Smooth muscle cell (in vitro differentiated cells): ENCODE data around the gene C19orf53. TPM values are rescaled to one million over a fixed set of nuclear protein-coding genes. Genes with fewer than 3 reads are reported as not detected.
A peak's percentile ranks its signal among the peaks of the same experiment; 100 is the strongest.
"Not testable (repeated sequence)": the region's sequence is repeated elsewhere in the genome, so short reads cannot be mapped to it uniquely, and the experiment has no call there.

Source experiments
- DNase-seq: peaks from one replicate; lab custom pipeline; 2025; ENCODE audit not compliant: unreplicated experiment; lab: John Stamatoyannopoulos, UW
- H2AFZ ChIP-seq: fragments of 200-600 bp; sonication (generic); 2 replicates; pipeline ENCODE4 v1.6.0; 2016; ENCODE audit warnings: antibody characterized with exemption, low read depth, mild to moderate bottlenecking
- H3F3A ChIP-seq: fragments of 200-600 bp; sonication (generic); 2 replicates; pipeline ENCODE4 v1.6.0; 2017; ENCODE audit warnings: antibody characterized with exemption, low read depth
- H3K27ac ChIP-seq: fragments of 200-600 bp; sonication (generic); 2 replicates; pipeline ENCODE4 v1.5.1; 2016; ENCODE audit warnings: low read depth, mild to moderate bottlenecking
- H3K27me3 ChIP-seq: fragments of 200-600 bp; sonication (generic); 2 replicates; pipeline ENCODE4 v1.6.1; 2016; ENCODE audit warnings: low read depth, mild to moderate bottlenecking
- H3K36me3 ChIP-seq: fragments of 200-600 bp; sonication (generic); 2 replicates; pipeline ENCODE4 v1.5.1; 2016; ENCODE audit warnings: low read depth
- H3K4me1 ChIP-seq: fragments of 200-600 bp; sonication (generic); 2 replicates; pipeline ENCODE4 v1.5.1; 2016; ENCODE audit warnings: low read depth
- H3K4me2 ChIP-seq: fragments of 200-600 bp; sonication (generic); 2 replicates; pipeline ENCODE4 v1.6.0; 2016; ENCODE audit warnings: mild to moderate bottlenecking
- H3K4me3 ChIP-seq: fragments of 200-600 bp; sonication (generic); 2 replicates; pipeline ENCODE4 v1.5.1; 2016; ENCODE audit warnings: mild to moderate bottlenecking
- H3K79me2 ChIP-seq: fragments of 200-600 bp; sonication (generic); 2 replicates; pipeline ENCODE4 v1.6.0; 2016; ENCODE audit warnings: low read depth, mild to moderate bottlenecking
- H3K9ac ChIP-seq: fragments of 200-600 bp; sonication (generic); 2 replicates; pipeline ENCODE4 v1.6.0; 2016; ENCODE audit warnings: low read depth
- H3K9me3 ChIP-seq: fragments of 200-600 bp; sonication (generic); replicated peaks from 2 replicates; pipeline ENCODE4 v1.5.1; 2016; ENCODE audit warnings: low read depth
- H4K20me1 ChIP-seq: fragments of 200-600 bp; sonication (generic); 2 replicates; pipeline ENCODE4 v1.6.0; 2016; ENCODE audit warnings: low read depth
- WGBS: methylation state at CpG from one replicate; pipeline ENCODE4 v1.1.7; 2016; ENCODE audit warnings: low lambda C conversion rate; 5-methylcytosine and 5-hydroxymethylcytosine counted together
- polyA plus RNA-seq: library from polyadenylated mRNA; unstranded; fragments of >200 nt; fragmentation: Nextera tagmentation; extraction: Ambion mirVana; gene quantifications from 2 replicates; pipeline ENCODE4 v1.2.1, GENCODE V29; 2016
- total RNA-seq: library from RNA; depleted of rRNA; stranded (reverse); fragments of >200 nt; gene quantifications from 2 replicates; pipeline ENCODE4 v1.2.3, GENCODE V29; 2014
- TF ChIP-seq, protein P1 (sequence below): fragments of 200-600 bp; sonication (generic); IDR thresholded peaks from 2 replicates; pipeline ENCODE4 v1.5.1; 2017; ENCODE audit warnings: borderline replicate concordance, mild to moderate bottlenecking, antibody characterized with exemption; ENCODE audit not compliant: insufficient read depth, poor library complexity, severe bottlenecking

C19orf53 gene
- total and polyA plus RNA-seq, 2 experiments from 2014 or later = 192 to 298 TPM

DNA sequence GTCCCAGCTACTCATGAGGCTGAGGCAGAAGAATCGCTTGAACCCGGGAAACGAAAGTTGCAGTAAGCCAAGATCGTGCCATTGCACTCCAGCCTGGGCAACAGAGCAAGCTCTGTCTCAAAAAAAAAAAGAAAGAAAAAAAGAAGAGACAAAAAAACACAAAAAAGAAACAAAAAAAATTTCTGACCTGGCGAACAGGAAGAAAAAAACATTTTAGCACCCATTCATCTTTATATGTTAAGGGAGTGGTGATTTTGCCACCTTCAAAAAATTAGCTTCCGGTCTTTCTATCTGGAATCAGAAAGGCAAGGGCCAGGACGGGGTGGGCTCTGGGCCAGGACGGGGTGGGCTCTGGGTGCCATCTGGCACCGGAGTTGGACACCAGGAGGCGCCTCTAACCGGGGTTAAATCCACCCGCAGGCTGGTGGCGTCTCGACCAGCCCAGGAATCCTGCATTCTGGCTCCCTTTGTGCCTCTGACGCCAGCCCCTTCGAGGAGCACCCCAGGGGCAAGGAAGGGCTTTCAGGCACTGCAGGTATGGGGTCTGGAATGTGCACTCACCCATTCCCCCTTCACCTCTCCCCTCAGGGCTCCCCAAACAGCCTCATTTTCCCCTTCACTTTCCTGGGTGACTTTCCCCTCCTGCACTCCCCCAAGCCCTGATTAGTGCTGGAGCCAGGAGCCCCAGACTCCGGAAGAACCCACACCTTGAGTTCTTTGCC lies 10.6 kb downstream of the C19orf53 start:
- Histone ChIP-seq H3K4me2 (peak overlapping the region; percentile 46), H3K4me1 (peaks cover 9% of the 10 kb centered on the region), H3K4me3 (no peak overlapping the region), H3K27me3 (no peaks in the 10 kb centered on the region), H4K20me1 (no peaks in the 10 kb centered on the region), H3F3A (peaks cover 27% of the 10 kb centered on the region), H3K79me2 (no peaks in the 10 kb centered on the region), H3K9me3 (no peaks in the 10 kb centered on the region), H3K36me3 (no peaks in the 10 kb centered on the region), H3K9ac (no peak overlapping the region), H3K27ac (no peak overlapping the region), H2AFZ (peak overlapping the region; percentile 26)
- TF ChIP-seq, protein P1, sequence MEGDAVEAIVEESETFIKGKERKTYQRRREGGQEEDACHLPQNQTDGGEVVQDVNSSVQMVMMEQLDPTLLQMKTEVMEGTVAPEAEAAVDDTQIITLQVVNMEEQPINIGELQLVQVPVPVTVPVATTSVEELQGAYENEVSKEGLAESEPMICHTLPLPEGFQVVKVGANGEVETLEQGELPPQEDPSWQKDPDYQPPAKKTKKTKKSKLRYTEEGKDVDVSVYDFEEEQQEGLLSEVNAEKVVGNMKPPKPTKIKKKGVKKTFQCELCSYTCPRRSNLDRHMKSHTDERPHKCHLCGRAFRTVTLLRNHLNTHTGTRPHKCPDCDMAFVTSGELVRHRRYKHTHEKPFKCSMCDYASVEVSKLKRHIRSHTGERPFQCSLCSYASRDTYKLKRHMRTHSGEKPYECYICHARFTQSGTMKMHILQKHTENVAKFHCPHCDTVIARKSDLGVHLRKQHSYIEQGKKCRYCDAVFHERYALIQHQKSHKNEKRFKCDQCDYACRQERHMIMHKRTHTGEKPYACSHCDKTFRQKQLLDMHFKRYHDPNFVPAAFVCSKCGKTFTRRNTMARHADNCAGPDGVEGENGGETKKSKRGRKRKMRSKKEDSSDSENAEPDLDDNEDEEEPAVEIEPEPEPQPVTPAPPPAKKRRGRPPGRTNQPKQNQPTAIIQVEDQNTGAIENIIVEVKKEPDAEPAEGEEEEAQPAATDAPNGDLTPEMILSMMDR = peak; percentile 62
- WGBS = 40% methylated on average over 15 of the region's 17 CpGs
- DNase-seq = peak; percentile 16

DNA sequence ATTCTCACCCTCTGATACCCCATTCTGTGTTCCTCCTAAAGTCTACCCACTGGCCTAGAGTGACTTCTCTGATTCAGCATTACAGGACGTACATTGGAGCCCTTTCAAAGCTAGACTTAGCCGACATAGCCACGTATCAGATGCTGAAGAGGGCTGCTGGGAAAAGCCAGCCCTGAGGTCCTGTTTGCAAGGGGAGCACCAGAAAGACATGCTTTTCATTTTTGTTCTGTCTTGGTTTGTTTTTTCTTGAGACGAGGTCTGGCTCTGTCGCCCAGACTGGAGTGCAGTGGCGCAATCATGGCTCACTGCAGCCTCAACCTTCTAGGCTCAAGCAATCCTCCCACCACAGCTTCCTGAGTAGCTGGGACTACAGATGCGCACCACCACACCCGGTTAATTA lies 14.7 kb downstream of the C19orf53 start:
- Histone ChIP-seq H4K20me1 (no peaks in the 10 kb centered on the region), H2AFZ (peak overlapping the region; percentile 3), H3K79me2 (no peaks in the 10 kb centered on the region), H3K27ac (peak overlapping the region; percentile 82), H3F3A (peaks cover 5% of the 10 kb centered on the region), H3K4me1 (no peaks in the 10 kb centered on the region), H3K4me3 (no peak overlapping the region), H3K9ac (peak overlapping the region; percentile 12), H3K36me3 (no peaks in the 10 kb centered on the region), H3K27me3 (no peaks in the 10 kb centered on the region), H3K9me3 (no peaks in the 10 kb centered on the region), H3K4me2 (no peak overlapping the region)
- 43% methylated on average over 8 of the region's 8 CpGs for WGBS
- TF ChIP-seq, protein P1 = no peak
- no peak for DNase-seq

DNA sequence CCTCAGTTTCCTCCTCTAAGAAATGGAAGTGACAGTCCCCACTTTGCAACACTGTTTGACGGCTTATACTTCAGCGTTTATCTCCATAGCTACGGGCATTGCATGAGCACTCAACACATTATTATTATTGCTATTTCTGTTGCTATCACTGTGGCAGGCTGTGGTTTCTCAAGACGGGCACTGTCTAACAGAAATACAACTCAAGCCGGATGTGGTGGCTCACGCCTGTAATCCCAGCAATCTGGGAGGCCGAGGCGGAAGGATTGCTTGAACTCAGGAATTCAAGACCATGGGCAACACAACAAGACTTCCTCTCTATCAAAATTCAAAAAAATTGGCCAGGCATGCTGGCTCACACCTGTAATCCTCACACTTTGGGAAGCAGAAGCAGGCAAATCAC lies 16.1 kb downstream of the C19orf53 start:
- no peak for DNase-seq

DNA sequence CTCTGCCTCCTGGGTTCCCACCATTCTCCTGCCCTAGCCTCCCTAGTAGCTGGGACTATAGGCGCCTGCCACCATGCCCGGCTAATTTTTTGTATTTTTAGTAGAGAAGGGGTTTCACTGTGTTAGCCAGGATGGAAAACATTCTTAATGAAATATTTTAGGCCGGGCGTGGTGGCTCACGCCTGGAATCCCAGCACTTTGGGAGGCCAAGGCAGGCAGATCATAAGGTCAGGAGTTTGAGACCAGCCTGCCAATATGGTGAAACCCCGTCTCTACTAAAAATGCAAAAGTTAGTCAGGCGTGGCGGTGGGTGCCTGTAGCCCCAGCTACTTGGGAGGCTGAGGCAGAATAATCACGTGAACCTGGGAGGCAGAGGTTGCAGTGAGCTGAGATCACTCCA lies 19.1 kb downstream of the C19orf53 start:
- H3K4me2 ChIP-seq, H3K27ac ChIP-seq, DNase-seq, H3K9me3 ChIP-seq, H3K27me3 ChIP-seq, H4K20me1 ChIP-seq, H2AFZ ChIP-seq, H3K4me3 ChIP-seq, H3F3A ChIP-seq, H3K9ac ChIP-seq, H3K36me3 ChIP-seq: not testable (repeated sequence)
- Histone ChIP-seq H3K4me1 (peaks cover 12% of the 10 kb centered on the region), H3K79me2 (peaks cover 11% of the 10 kb centered on the region)
- 96% methylated on average over 9 of the region's 9 CpGs for WGBS

More for the DNA sequence above, 16.1 kb downstream of the C19orf53 start:
- peaks cover 5% of the 10 kb centered on the region for H3F3A ChIP-seq
- H3K4me2 ChIP-seq = no peak overlapping the region
- no peak overlapping the region for H3K4me3 ChIP-seq
- WGBS = 76% methylated on average over 8 of the region's 8 CpGs
- peak overlapping the region; percentile 33 for H3K27ac ChIP-seq
- no peaks in the 10 kb centered on the region for H3K36me3 ChIP-seq
- TF ChIP-seq, protein P1 = no peak
- no peak overlapping the region for H3K9ac ChIP-seq
- H3K27me3 ChIP-seq = no peaks in the 10 kb centered on the region
- no peaks in the 10 kb centered on the region for H3K9me3 ChIP-seq
- no peaks in the 10 kb centered on the region for H3K4me1 ChIP-seq
- H3K79me2 ChIP-seq = no peaks in the 10 kb centered on the region
- no peak overlapping the region for H2AFZ ChIP-seq
- H4K20me1 ChIP-seq = no peaks in the 10 kb centered on the region
